AG10803 (cell line): ENCODE measurements around the gene IRX1.
A peak's percentile ranks its signal among the peaks of the same experiment; 100 is the strongest.

Experiments
- DNase-seq: peaks from one replicate; pipeline ENCODE4 v3.0.0; 2010; ENCODE audit warnings: low read depth
- H3K4me3 ChIP-seq: 2 replicates; pipeline ENCODE4 v1.5.1; 2011; ENCODE audit warnings: mild to moderate bottlenecking, low read length, control low read depth
- TF ChIP-seq, protein P1 (sequence below): conservative IDR thresholded peaks from 2 replicates; pipeline ENCODE4 v1.5.1; 2011; ENCODE audit warnings: mild to moderate bottlenecking, low read length, control low read depth, inconsistent platforms

IRX1 gene

GRCh38 chr5:3601911-3602782 lies 6.5 kb downstream of the IRX1 start:
- H3K4me3 ChIP-seq: peak overlapping the region; percentile 62
- TF ChIP-seq, protein P1, sequence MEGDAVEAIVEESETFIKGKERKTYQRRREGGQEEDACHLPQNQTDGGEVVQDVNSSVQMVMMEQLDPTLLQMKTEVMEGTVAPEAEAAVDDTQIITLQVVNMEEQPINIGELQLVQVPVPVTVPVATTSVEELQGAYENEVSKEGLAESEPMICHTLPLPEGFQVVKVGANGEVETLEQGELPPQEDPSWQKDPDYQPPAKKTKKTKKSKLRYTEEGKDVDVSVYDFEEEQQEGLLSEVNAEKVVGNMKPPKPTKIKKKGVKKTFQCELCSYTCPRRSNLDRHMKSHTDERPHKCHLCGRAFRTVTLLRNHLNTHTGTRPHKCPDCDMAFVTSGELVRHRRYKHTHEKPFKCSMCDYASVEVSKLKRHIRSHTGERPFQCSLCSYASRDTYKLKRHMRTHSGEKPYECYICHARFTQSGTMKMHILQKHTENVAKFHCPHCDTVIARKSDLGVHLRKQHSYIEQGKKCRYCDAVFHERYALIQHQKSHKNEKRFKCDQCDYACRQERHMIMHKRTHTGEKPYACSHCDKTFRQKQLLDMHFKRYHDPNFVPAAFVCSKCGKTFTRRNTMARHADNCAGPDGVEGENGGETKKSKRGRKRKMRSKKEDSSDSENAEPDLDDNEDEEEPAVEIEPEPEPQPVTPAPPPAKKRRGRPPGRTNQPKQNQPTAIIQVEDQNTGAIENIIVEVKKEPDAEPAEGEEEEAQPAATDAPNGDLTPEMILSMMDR: no peak
- DNase-seq: peak; percentile 55

GRCh38 chr5:3602785-3603502 lies 7.3 kb downstream of the IRX1 start:
- peak; percentile 70 for DNase-seq
- H3K4me3 ChIP-seq: peak overlapping the region; percentile 62
- TF ChIP-seq, protein P1: peak; percentile 70

DNA sequence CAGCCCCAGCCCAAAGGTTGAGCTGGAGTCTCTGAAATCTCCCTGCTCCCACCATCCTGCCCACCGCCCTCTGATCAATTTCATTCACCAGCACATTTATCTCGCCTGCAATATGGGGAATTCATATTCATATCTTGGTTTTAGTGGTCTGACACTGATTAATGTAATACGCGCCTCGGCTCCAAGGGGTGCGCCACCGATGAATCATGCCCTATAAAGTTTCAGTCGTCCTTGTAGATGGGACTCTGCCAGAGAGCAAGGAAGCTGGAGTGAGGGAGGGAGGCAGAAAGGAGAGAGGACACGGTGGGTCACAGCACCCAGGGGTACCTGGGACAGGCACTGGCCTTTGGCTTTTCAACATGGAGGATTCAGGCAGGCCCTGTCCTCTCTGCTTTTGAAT lies 8.9 kb downstream of the IRX1 start:
- H3K4me3 ChIP-seq: no peak overlapping the region
- TF ChIP-seq, protein P1: no peak
- no peak for DNase-seq

DNA sequence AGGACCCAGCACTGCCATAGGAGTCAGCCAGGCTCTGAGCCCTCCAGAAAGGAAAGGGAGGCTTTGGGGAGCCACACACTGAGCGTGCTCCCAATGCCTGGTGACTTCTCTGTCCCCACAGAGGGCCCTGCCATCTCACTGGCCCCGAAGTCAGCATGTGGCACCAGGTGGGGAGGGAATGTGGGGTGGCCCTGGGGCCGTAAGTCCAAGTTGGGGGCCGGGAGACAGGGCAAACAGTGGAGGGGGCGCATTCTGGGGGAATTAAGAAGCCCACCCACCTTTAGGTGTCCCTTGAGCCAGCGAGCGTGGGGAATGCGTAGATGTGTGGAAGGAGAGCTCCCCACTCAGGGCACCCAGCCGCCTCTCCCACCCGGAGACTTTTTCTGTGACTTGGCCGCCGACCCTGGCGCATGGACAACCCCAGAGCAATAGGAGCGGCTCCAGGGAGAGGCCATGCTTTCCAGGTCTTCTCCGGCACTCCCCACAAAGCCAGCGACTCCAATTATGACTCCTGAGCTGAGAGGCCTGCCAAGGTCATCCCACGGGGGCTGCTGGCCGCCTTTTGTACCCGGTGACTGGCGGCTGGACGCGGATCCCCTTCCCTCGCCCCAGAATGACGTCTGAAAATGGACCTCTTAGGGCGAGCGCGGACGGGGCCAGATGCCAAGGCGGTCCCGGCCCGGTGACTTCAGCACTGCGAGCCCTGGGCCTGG lies 9.8 kb downstream of the IRX1 start:
- H3K4me3 ChIP-seq: no peak overlapping the region
- DNase-seq: no peak
- TF ChIP-seq, protein P1: no peak

DNA sequence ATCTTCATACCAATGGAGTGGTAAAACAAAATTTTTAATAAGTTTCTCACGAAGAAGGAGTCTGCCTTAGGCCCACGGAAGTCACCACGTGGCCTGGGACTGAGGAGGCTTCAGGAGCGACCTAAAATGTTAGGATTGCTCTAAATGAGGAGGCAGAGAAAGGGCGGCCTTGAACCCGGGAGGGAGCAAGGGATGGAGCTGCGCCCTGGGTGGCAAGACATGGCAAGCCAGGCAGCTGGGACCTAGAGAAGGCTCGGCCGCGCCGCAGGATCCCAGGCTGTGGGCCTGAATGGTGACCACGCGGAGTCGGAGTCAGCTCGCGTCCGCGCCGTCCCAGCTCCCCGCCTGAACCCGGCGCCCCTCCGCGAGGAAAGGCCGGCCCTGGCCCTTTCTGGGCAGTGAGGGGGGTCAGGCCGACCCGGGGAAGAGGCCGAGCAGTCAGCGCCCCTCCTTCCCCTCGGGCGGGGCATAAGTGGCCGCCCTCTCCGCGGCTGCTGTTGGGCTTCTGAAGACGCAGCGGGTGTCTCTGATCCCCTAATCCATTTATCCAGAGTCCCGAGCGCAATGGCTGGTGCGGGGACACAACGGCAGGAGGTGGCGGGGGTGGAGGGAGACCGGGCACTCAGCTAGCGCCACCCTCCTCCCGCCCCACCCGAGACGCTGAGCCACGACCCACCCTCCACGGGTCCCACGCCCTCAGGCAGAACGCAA lies 10.6 kb downstream of the IRX1 start:
- no peak for DNase-seq
- TF ChIP-seq, protein P1: no peak
- H3K4me3 ChIP-seq: peak overlapping the region; percentile 50

GRCh38 chr5:3607541-3608181 lies 12.0 kb downstream of the IRX1 start:
- no peak overlapping the region for H3K4me3 ChIP-seq
- DNase-seq: no peak
- TF ChIP-seq, protein P1: no peak
